Superior temporal gyrus (tissue), 1 donor: ENCODE measurements around the gene HHIPL2.
"Not testable (repeated sequence)": the region's sequence is repeated elsewhere in the genome, so short reads cannot be mapped to it uniquely, and the experiment has no call there.

Experiments used
- DNase-seq: peaks from one replicate; pipeline ENCODE4 v3.0.0-alpha.2; 2016; ENCODE audit errors: extremely low spot score

HHIPL2 gene

GRCh38 chr1:222540598-222540995, 7.3 kb downstream of the HHIPL2 start:
- no peak for DNase-seq

- DNase-seq = no peak
Measured at GRCh38 chr1:222539951-222540597, 7.8 kb downstream of the HHIPL2 start.

GRCh38 chr1:222535455-222535854, 12.4 kb downstream of the HHIPL2 start:
- no peak for DNase-seq

- no peak for DNase-seq
Measured at GRCh38 chr1:222530852-222531251, 17.1 kb downstream of the HHIPL2 start.

DNA sequence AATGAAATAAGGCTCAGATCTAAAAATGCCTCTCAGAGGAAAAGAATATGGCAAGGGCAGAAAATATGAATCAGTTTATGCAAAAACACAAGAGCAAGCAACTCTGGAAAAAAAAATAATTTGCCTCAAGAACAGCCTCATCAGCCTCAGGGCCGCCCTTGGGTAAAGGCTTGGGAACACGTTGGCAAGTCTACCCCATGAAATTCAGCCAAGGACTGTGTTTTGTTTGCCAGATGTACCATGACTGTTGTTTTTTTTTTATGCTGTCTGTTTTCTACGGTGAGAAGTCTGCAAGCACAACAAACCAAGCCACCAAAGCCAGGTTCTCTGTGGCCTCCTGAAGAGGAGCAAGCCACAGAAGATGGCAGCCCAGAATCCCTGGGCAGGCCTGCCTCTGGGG, 18.0 kb downstream of the HHIPL2 start:
- no peak for DNase-seq

- no peak for DNase-seq
Measured at GRCh38 chr1:222529181-222529580, 18.7 kb downstream of the HHIPL2 start.

DNA sequence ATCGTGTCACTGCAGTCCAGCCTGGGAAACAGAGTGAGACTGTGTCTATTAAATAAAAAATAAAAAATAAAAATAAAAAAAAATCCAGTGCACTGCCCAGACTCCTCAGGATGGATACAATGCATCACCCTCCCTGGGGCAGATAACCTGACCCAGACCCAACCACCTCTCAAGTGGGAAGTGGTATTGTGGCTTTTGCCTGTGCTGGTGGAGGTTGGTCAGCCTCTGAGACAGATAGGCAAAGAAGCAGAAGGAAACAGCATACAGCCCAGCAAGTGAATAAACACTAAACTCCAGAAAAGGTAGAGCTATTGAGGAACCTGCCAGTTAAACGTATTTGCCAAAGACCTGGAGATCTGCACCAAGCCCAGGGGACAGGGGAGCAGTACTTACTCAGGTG, 22.0 kb downstream of the HHIPL2 start:
- DNase-seq = no peak

GRCh38 chr1:222523852-222524251, 24.1 kb downstream of the HHIPL2 start:
- DNase-seq = no peak

DNA sequence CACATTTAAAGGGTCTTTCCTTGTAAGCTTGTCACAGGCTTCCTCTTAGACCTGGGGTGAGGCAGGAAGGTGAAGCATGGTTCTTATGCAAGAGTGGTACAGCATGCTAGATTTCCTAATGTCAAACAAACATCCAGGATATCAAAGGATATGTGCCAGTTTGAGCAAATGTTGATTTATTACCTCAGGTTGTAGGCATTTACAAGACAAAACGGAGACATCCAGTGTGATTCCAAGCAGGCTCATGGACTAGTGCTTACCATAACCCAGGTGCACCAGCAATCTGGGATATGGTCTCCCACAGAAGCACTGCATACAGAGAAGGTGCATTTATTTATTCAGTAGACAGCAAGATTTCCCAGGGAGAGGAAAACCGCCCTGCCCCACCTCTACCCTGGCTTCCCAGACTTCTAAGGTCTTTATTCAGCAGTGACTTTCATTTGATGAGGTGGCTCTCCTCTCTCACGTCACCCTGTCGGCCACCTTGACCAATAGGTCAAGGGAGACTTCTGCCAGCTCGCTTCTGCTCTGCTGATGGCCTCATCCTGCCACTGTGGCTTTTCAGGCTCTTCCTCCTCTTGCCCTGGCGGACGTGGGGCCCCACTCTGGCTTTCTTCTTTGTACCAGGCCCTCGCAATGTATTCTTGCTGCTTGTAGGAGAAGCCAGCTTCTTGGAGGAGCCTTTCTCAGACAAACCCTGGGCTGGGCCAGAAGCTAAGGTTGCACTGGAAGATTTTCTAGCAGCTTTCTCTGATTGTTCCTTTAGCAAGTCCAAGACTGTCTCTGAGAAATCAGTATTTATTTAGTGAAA, 25.6 kb downstream of the HHIPL2 start:
- DNase-seq = no peak

- no peak for DNase-seq
Measured at GRCh38 chr1:222521299-222522104, 26.4 kb downstream of the HHIPL2 start.

DNA sequence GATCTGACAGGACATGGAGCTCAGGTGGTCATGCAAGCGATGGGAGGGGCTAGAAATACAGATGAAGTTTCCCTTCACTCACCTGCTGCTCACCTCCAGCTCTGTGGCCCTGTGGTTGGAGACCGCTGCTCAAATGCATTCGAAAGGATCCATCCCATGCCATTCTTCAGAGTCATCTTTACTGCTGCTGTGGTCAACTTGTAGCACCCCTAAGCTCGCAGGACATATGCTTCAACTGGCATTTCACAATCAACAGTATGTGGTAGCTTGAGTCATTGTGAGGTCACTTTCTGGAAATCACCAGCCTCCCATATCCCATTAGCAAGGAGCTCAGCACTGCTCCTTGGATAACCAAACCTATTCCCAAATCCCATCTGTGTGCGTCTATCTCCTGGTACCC, 58.4 kb downstream of the HHIPL2 start:
- not testable (repeated sequence) for DNase-seq

DNA sequence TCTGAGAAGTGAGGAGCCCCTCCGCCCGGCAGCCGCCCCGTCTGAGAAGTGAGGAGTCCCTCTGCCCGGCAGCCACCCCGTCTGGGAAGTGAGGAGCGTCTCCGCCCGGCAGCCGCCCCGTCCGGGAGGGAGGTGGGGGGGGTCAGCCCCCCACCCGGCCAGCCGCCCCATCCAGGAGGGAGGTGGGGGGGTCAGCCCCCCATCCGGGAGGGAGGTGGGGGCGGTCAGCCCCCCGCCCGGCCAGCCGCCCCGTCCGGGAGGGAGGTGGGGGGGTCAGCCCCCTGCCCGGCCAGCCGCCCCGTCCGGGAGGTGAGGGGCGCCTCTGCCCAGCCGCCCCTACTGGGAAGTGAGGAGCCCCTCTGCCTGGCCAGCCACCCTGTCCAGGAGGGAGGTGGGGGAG, 60.1 kb downstream of the HHIPL2 start:
- not testable (repeated sequence) for DNase-seq

DNA sequence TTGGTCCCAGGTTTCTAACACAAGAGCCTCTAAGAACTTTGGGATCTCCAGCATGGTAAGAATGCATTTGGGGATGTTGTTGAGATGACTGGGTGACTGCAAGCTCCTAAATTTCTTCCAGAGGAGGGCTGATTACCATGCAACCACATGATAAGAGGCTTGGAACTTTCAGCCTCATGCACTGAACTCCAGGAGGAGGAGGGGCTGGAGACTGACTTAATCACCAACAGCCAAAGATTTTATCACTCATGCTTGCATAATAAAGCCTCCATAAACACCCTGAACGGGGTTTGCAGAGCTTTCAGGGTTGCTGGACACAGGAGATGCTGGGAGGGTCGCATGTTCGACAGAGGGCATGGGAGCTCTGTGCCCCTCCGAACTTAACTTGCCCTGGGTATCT, 63.9 kb downstream of the HHIPL2 start:
- DNase-seq = not testable (repeated sequence)

DNA sequence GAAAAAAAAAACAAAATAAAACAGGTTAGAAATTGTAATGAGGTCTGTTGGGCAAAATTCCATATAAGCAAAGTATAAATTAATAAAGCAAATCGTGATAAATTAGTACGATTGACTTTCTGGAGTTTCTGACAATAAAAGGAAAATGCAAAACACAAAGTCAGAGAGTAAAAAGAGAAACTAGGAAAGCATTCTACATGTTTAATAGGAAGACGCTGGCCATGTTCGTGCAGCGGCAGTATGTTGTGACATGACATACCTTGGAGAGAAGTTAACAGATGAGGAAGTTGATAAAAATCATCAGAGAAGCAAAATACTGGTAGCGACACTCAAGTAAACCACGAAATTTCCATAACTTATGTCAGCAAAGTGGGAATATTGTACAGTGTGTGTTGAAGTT, 68.3 kb downstream of the HHIPL2 start:
- DNase-seq = not testable (repeated sequence)

DNA sequence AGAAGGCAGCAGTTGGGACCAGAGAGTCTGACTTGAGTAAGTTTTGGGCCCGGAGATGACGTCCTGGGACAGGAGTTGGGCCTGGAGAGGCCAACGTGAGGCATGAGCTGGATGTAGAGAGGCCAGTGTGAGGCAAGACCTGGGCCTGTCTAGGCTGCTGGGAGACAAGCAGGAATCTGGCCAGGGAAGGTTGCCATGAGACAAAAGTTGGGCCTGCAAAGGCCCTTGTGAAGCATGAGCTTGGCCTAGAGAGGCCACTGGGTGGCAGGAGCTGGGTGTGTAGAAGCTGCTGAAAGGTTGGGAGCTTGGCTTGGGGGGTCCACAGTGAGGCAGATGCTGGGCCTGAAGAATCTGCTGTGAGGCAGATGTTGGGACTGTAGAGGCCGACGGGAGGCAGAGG, 71.5 kb downstream of the HHIPL2 start:
- not testable (repeated sequence) for DNase-seq

DNA sequence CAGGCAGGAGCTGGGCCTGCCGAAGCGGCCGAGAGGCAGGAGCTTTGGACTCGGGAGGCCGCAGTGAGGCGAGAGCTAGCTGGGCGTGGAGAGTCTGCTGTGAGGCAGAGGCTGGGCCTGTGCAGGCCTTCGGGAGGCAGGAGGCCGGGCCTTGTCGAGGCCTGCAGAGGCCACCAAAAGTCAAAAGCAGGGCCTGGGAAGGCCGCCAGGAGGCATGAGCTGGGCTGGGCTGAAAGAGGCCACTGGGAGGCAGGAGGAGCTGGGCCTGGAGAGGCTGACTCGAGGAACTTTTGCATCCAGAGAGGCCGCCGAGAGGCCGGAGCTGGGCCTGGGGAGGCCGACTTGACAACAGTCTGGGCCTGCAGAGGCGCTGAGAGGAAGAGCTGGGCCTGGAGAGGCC, 74.2 kb downstream of the HHIPL2 start:
- not testable (repeated sequence) for DNase-seq

DNA sequence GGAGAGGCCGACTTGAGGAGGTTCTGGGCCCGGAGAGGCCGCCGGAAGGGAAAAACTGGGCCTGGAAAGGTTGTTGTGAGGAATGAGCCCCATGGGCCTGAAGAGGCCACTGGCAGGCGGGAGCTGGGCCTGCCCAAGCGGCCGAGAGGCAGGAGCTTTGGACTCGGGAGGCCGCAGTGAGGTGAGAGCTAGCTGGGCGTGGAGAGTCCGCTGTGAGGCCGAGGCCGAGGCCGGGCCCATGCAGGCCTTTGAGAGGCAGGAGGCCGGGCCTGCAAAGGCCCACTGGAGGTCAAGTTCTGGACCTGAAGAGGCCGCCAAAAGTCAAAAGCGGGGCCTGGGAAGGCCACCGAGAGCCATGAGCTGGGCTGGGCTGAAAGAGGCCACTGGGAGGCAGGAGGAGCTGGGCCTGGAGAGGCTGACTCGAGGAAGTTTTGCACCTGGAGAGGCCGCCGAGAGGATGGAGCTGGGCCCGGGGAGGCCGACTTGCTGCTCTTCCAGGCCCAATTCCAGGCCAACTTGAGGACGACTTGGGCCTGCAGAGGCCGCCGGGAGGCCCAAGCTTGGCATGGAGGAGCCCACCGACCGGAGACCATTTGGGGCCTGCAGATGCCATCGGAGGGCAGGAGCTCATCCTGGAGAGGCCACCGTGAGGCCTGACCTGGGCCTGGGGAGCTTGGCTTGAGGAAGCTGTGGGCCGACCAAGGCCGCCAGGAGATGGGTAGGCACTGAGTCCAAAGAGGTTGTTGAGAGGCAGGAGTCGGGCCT, 74.9 kb downstream of the HHIPL2 start:
- DNase-seq = not testable (repeated sequence)
